Central memory CD4-positive, alpha-beta T cell (primary cell): Measurements from ENCODE around the gene PTPRC.

Experiments used
- DNase-seq: peaks from one replicate; pipeline ENCODE4 v3.0.0; 2022

PTPRC gene

DNA sequence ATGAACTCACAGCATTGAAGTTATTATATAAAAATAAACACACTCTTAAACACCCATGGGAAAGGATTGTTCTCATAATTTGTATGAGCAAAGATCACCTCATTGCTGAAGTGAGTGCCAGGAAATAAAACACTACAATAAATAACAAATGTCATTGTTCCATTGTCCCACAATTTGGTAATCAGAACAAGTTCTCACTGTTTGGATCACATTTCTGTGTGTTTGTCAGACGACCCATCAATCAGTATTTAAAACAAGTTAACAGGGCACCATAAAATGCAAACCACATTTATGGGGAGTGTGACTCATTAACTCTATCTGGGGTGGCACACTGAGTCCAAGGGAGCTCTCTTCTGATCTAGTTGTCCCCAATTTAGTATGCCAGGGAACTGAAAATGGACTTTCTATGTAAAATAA is 124.5 kb downstream of the PTPRC start:
- DNase-seq: no peak

DNA sequence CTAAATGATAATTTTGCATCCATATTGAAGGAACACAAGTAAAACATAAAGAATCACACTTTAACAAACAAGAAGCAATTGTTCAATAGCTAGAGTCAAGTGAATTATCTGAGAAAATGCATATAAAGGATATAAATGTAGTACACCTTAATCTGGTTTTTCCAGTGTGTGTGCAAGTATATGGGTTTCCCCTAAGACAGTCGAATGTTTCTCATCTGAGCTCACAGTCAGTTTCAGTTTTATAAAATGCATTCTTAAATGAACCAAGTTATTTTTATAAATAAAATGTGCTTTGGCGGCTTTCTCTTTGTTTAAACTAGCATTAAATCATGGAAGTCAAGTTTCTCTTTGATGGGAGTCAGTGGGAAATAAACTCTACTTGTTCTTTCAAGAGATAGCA is 125.9 kb downstream of the PTPRC start:
- DNase-seq: no peak

DNA sequence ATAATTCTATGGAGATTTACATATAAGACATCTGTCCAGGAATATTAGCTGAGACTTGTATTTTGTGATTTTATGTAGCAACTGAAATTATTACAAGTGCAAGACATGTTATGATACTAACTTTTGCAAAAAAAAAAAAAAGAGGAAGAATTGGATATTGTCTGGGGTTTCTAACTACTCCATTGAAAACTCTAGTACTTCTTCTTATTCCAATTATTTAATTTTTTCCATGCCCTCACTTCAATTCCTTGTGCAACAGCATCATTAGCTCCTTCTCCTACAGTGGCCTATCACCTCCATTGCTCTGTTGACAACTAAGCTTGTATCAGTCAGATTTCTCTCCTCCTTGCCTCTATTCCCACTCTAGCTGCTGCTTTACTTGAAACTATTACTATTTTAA is 126.6 kb downstream of the PTPRC start:
- no peak for DNase-seq

DNA sequence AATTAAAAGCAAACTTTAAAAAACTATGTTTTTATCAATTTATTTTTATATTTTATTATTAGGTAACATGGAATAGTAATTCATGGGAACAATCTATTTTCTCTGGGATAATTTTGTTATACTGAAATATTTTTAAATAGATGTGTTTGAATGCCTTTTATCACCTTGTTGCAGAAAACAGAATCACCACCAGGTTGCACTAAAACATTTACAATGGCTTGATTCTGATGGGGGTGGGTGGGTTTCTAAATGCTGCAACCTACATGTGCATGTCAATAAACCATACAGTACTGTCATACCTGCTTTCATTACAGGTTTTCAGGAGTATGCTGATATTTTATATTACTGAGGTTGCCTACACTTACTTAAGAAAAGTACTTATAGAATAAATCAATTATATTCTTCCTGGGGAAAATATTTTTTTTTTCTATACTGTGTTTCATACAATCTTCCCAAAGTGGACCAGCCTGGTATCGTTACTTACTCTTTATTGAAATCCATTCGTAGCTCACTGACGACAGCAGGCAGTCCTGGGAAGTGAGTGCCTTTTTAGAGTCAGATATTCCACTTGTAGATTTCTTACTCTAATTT is 132.8 kb downstream of the PTPRC start:
- DNase-seq: no peak

DNA sequence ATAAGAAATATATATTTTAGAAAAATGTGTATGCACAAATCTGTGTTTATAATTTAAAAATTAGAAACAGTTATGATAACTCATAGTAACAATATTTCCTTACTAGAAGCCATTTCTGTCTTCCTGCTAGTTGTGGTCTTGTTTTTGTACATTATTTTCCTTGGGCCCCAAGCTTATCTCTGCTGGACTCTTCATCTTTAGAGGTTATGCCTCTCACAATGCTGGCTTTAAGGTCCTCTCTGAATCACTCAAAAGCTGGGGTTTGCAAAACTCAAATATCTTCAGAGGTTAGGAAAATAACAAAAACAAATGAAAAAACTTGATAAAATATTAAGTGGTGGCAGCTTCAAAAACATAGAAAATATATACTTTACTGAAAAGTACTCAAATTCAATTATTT is 133.8 kb downstream of the PTPRC start:
- DNase-seq: no peak

DNA sequence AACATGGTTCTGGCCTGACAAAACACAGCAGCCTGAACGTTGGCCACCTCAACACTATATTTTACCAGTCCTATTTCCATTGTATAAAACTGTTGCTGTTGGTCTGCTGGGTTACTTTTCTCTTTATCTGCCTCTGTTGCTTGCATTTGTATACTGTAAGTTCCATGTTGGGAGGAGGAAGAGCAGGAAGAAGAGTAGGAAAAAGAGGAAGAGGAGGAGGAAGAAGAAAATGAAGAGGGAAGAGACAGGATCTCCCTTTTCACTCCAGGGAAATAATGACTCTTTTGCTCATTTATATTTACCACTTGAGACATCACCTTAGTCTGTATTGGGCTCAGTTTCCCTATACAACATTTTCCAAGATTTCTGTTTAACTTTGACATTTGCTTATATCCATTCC is 134.2 kb downstream of the PTPRC start:
- no peak for DNase-seq

DNA sequence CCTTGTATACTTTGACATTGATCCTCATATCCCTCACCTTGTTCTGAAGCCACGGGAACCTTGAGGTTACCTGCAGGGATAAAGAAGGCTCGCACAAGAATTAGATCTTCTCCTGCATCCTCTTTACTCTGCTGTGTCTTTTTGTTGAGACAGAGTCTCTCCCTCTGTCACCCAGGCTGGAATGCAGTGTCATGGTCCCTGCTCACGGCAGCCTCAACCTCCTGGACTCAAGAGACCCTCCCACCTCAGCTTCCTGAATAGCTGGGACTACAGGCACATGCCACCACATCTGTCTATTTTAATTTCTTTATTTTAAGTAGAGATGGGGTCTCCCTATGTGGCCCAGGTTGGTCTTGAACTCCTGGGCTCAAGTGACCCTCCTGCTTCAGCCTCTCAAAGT is 134.7 kb downstream of the PTPRC start:
- DNase-seq: no peak

DNA sequence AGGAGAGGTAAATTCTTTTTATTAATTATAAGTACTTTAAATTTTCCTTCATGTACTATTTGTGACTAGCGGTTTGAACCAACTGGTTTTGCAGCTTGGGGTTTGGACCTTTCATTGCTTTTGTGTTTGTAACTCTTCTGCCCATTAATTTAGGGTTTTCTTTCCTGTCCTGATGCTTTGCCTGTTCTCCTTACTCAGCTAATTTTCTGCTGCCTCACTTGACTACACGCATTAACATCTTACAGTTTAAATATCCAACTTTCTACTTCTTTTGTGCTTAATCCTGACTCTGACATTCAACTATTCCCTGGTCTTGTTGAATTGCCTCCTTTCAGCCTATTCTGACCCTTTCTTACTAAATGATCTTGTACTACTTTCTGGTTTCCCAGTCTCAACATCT is 135.6 kb downstream of the PTPRC start:
- DNase-seq: no peak

DNA sequence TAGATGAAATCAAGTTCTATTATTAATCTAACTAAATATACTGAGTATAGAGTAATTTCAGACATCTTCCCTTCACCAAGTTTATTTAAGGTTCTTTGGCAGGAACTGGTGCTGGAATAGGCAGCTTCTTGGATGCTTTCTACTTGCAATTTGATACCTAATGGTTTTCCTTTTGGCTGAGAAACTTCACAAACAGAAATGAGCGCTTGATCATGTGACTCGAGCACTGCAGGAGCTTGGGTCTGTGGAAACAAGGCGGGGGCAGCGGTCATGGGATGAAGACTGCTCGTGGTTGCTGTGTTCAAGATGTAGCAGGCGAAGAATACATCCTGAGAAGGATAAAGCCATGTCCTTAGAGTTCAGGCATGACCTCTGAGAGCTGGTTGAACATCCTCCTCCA is 136.8 kb downstream of the PTPRC start:
- no peak for DNase-seq

DNA sequence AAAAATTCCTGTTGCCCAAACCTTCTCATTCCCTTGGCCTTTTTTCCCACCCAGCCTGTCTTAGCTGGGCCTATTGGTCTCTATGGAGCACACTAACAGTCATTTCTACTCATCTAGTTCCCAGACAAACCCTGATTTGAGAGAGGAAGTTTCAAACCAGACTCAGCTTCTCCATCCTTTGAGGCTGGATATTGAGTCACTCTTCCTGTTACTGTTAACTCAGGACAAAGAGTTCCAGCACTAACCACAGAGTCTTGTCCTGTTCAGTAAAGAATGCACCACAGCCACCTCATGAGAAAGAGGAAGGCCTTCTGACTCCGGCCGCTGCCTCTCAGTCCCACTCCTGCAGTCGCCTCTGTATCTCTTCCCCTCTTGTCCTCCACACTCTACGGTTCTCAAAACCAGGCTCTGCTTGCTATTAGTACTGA is 137.8 kb downstream of the PTPRC start:
- DNase-seq: no peak

DNA sequence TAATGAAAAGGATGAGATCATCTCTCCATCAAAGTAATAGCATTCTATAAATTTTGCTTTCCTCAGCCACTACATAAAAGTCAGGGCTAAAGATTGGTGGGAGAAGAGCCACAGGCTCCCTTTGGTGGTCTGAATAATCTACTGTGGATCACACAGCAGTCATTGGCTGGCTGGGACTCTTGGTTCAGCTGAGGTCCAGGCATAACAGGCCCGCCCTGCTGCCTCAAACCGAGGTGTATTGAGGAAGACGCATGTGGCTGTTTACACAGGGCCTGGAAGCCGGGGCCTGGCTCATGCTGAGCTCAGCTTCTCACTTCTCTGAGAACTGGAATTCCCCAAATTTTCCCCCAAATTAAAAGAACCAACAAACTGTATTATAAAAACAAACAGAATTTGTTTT is 139.2 kb downstream of the PTPRC start:
- DNase-seq: no peak

DNA sequence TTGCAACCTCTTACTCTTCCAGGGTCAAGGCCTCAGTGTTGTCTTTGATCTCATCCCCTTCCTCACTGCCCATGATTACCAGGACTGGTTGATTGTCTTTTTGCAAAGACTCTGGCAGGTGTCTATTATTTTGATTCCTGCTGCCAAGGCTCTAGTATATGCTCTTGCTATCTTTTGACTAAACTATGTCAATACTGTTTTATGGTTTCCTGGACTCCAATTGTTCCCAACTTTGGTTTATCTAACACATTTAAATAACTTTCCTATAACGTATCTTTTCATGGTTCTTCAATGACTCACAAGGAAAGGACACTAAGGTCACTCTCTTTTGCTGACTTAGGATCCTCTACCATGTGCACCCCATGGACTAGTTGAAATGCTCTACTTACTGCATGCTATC is 141.5 kb downstream of the PTPRC start:
- no peak for DNase-seq

DNA sequence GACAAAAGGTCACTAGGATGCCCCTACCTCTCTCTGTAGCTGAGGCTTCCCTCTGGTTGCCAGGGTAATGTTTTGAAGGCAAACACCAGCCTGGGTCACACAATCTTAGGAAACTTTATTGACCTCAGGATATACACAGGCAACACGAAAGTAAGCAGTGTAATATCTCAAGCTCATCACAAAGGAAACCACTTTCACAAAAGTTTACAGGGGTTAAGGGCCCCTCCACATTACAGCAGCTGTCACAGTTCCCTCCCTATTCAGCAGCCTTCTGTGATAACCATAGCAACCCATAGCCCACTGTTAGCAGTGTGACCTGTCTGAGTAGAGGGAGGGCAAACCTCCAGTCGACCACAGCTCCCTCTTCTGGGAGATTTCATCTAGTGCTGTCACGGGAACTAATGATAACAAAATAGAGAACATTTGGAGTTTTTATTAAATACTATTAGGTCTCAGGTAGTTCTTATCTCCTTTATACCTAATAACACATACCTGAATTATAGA is 149.8 kb downstream of the PTPRC start:
- no peak for DNase-seq

DNA sequence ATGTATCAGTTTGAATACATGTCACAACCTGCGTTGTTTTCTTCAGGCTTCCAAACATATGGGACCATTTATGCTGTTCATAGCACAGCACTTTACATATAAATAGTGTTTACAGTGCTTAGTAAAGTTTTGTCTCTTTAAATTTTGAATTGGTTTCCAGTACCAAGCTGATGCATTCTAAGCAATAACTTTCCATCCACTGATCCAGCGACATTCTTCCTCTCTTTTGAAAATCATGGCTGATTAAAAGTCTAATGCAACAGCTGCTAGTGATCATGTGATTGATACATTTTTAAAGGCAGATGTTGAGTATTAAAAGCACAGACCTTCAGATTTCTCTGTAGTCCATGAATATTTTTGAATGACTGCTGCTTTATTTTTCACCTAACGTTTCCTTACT is 154.9 kb downstream of the PTPRC start:
- DNase-seq: no peak

DNA sequence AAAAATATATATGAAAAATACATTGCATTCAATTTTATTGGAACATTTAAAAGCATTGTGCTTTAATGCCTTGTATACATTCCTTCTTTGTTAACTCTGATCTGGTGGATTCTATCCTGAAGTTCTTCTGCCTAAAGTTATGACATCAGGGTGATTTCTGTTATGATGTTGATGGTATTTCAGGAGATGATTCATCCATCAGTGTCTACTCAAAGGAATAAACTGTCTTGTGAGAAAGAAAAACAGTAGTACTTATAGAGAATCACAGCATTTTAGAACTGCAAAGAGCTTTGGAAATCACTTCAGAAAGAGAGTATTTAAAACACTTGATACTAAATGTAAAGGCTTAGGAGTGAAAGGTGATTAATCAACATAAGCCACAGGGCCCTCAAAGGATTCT is 155.7 kb downstream of the PTPRC start:
- no peak for DNase-seq

DNA sequence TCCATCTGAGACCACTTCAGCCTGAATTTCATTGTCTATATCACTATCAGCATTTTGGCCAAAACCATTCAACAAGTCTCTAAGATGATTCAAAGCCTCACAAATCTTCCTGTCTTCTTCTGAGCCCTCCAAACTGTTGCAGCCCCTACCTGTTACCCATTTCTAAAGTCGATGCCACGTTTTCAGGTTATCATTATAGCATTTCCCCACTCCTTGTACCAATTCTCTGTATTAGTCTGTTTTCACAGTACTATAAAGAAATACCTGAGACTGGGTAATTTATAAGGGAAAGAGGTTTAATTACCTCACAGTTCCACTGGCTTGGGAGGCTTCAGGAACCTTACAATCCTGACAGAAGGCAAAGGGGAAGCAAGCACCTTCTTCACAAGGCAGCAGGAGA is 158.8 kb downstream of the PTPRC start:
- no peak for DNase-seq

DNA sequence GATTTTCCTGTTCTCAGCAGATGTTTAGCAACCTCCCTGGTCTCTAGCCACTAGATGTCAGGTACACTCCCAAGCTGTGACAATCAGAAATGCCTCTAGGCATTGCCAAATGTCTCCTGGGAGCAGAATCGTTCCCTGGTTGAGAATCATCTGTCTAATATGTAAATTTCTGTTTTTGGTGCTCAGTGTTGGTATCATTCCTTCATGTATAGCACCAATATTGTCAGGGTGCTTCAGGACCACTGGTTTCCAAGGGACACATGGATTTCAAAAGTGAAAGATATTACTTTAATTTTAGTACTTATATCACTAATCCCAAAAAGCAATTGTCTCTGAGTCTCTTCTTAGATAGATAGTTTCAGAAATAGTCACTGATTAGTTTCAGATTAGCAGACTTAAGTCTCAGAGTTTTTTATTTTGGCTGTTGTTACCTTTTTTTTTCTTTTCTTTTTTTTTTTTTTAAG is 160.1 kb downstream of the PTPRC start:
- DNase-seq: no peak

DNA sequence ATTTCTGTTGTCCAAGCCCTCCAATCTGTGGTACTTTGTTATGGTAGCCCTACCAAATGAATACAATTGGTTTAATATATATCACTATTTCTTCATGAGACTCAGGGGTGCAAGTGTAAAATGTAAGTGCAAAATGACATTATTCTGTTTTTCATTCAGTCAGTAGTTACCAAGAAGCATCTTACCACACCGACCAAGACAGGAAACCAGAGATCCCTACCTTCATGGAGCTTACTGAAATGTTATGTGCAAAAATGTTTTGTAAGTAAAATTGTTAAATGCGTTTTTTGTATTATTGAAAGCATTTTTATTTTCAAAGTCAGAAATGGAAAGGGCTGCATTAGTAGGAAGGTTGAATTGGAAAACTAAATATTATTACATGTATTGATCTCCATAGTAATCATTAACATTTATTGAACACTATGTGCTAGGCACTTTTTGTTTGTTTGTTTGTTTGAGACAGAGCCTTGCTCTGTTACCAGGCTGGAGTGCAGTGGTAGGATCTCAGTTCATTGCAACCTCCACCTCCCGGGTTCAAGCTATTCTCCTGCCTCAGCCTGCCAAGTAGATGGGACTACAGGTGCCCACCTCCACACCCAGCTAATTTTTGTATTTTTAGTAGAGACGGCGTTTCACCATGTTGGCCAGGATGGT is 166.8 kb downstream of the PTPRC start:
- DNase-seq: no peak

DNA sequence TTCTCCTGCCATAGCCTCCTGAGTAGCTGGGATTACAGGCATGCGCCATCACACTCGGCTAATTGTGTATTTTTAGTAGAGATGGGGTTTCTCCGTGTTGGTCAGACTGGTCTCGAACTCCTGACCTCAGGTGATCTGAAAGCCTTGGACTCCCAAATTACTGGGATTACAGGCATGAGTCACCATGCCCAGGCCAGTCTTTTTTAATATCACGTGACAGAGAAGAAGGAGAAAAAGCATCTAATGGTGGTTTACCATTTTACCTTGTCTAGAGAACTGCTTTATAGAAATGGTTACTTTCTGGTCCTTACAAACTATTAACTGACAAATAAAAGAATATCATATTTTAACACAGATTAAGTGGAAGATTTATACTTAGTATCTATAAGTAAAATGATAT is 168.0 kb downstream of the PTPRC start:
- DNase-seq: no peak
